ENCODE results near the gene EMILIN2. TPM values are rescaled to one million over a fixed set of nuclear protein-coding genes. Genes with fewer than 3 reads are reported as not detected.

The EMILIN2 gene
- total RNA-seq, 1 donor from 2014 or later, result 27.9 TPM

- DNase-seq, result no peak
Observed at GRCh38 chr18:2900684-2901422, 54.0 kb downstream of the EMILIN2 start.

GRCh38 chr18:2901423-2901985 is 54.7 kb downstream of the EMILIN2 start:
- peak; percentile 87 for DNase-seq

- no peak for DNase-seq
Observed at GRCh38 chr18:2902327-2902726, 55.5 kb downstream of the EMILIN2 start.

- peak; percentile 92 for DNase-seq
Observed at GRCh38 chr18:2903006-2903405, 56.2 kb downstream of the EMILIN2 start.

GRCh38 chr18:2905854-2906703 is 59.3 kb downstream of the EMILIN2 start:
- DNase-seq, result peak; percentile 62

- DNase-seq, result peak; percentile 44
Observed at GRCh38 chr18:2906704-2907549, 60.1 kb downstream of the EMILIN2 start.

- no peak for DNase-seq
Observed at GRCh38 chr18:2907550-2908135, 60.8 kb downstream of the EMILIN2 start.

- DNase-seq, result no peak
Observed at GRCh38 chr18:2908166-2908945, 61.5 kb downstream of the EMILIN2 start.

GRCh38 chr18:2908946-2909335 is 62.1 kb downstream of the EMILIN2 start:
- DNase-seq, result no peak

GRCh38 chr18:2909431-2910140 is 62.8 kb downstream of the EMILIN2 start:
- no peak for DNase-seq

GRCh38 chr18:2910261-2910660 is 63.5 kb downstream of the EMILIN2 start:
- no peak for DNase-seq

GRCh38 chr18:2910751-2911425 is 64.1 kb downstream of the EMILIN2 start:
- no peak for DNase-seq

- no peak for DNase-seq
Observed at GRCh38 chr18:2911533-2911932, 64.7 kb downstream of the EMILIN2 start.

GRCh38 chr18:2912357-2913299 is 65.8 kb downstream of the EMILIN2 start:
- DNase-seq, result no peak

GRCh38 chr18:2913398-2914005 is 66.7 kb downstream of the EMILIN2 start:
- DNase-seq, result peak; percentile 39

GRCh38 chr18:2914185-2914880 is 67.5 kb downstream of the EMILIN2 start:
- DNase-seq, result peak; percentile 94

GRCh38 chr18:2914881-2915240 is 68.1 kb downstream of the EMILIN2 start:
- DNase-seq, result peak; percentile 70
